Neural cell (in vitro differentiated cells): ENCODE measurements around the gene SRGAP3.

ENCODE experiments used
- CTCF ChIP-seq: fragments of 450-650 bp; IDR thresholded peaks from 2 replicates; pipeline ENCODE4 v1.5.1; 2014; ENCODE audit warnings: antibody characterized with exemption, mild to moderate bottlenecking, moderate library complexity; ENCODE audit not compliant: poor library complexity, severe bottlenecking
- TAF1 ChIP-seq: IDR thresholded peaks from 2 replicates; pipeline ENCODE4 v1.6.1; 2012; ENCODE audit warnings: low read depth

DNA sequence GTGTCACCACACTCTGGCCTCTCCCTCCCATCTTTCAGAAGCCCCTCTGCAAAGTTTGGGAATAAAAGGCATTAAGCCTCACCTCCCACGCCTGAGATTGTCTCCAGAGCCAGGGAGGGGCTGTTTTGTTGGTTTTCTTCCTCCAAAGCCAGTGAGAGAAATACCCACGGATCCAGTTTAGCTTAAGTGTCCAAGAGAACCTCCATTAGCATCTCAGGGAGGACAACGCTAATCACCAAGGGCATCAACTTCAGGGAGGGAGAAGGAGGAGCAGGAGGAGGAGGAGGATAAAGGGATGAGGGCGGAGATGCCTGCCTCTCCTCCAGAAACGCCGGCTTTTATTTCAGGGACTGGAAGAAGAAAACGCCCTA is 101.6 kb downstream of the SRGAP3 start:
- TF ChIP-seq CTCF (no peak), TAF1 (no peak)
